Esophagus squamous epithelium (tissue), 4 donors: ENCODE results near the gene ACAP3.
A peak's percentile ranks its signal among the peaks of the same experiment; 100 is the strongest.

Experiments
- CTCF ChIP-seq, 6 experiments: fragments of 450-650 bp in 4 of 6; fragments of 200-600 bp in 2 of 6; sonication (generic) in 2 of 6; IDR thresholded peaks; one replicate each; pipeline ENCODE4 v1.5.1; 2016 to 2019; ENCODE audit warnings: antibody characterized with exemption in 6 of 6, mild to moderate bottlenecking in 4 of 6, moderate library complexity in 4 of 6
- POLR2A ChIP-seq, 4 donors: fragments of 450-650 bp; IDR thresholded peaks; one replicate each; pipeline ENCODE4 v1.6.1; 2017; ENCODE audit warnings: antibody characterized with exemption in 4 of 4, mild to moderate bottlenecking in 4 of 4, moderate library complexity in 3 of 4

- peak in 1 of 6 experiments; percentile 30 for TF ChIP-seq CTCF (IDR thresholded peaks at IDR 0.05)
- no peak for TF ChIP-seq POLR2A (IDR thresholded peaks at IDR 0.05)
Observed at GRCh38 chr1:1264868-1265272, 42.9 kb downstream of the ACAP3 start.
